ENCODE measurements around the gene CD36.

CD36 gene
- 0 to 1.2 (median 0.06) reads per million in 4 donors for total RNA-seq

DNA sequence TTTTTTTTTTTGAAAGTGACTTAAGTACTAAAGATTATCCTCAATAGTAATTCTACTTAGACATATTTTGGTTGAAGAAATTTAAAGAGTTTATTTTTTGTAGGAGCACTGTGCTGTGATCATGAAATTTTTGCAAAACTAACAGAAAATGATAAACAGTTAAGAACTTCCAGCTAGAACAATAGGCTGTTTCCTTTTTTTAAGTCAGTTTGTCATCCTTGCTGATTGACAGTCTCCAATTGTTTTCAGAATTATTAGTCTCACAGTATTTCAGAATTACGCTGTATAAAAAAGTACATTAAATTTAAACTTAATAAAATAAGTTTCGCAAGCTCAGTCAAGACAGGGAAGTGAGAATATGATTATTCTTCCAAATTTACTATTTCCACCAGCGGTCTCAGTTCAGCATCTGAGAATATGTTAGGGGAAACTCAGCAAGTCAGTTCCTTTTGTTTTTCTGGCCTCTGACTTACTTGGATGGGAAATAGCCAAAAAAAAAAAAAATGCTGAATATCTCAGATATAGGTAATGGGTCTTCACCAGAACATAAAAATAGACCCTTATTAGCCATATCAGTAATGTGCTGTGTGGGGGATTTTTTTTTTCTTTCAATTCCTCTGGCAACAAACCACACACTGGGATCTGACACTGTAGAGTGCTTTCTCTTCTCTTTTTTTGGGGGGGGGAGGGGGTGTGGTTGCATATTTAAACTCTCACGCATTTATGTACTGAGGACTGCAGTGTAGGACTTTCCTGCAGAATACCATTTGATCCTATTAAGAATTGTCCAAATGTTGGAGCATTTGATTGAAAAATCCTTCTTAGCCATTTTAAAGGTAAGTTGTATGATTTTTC is at the start of gene CD36:
CD36 (plus strand) TSS at position 732 of the 855 bp plus-strand sequence. CDS start 8,099 bp downstream, outside the sequence.
- DNase-seq, result no peak

DNA sequence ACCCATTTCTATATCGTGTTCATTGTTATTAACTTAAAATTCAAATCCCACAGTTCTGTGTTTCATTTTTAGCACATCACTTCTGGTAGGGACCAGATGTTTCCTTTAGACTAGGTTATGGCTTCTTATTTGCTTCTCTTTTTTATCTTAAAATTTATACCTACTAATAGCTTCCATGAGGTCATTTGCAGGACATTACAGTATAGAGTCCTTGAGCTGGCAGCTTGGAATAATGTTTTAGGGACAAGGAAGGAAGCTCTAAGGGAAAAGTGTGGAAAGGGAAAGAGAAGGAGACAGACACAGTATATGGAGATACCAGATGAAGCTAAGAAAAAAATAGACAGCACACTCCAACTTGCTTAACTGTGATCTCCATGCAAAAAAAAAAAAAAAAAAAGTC is 48.8 kb upstream of the CD36 start:
- DNase-seq, result no peak

DNA sequence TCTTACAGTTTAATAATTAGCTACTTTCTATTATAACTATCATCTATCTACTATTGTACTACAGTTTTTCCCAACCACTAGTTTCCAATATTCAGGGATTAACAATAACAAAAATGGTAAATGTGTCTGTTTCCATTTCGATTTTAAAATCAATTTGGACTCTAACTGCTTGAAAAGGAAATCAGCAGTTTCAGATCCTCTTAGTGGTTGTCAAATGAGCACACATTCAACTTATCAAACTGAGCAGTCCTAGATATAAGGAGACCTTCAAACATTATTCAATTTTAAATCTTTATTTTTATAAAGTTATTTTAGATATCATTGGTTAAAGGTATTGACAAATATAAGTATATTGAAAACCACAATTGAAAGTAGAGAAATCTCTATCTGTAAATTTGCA is 46.8 kb upstream of the CD36 start:
- DNase-seq, result no peak

DNA sequence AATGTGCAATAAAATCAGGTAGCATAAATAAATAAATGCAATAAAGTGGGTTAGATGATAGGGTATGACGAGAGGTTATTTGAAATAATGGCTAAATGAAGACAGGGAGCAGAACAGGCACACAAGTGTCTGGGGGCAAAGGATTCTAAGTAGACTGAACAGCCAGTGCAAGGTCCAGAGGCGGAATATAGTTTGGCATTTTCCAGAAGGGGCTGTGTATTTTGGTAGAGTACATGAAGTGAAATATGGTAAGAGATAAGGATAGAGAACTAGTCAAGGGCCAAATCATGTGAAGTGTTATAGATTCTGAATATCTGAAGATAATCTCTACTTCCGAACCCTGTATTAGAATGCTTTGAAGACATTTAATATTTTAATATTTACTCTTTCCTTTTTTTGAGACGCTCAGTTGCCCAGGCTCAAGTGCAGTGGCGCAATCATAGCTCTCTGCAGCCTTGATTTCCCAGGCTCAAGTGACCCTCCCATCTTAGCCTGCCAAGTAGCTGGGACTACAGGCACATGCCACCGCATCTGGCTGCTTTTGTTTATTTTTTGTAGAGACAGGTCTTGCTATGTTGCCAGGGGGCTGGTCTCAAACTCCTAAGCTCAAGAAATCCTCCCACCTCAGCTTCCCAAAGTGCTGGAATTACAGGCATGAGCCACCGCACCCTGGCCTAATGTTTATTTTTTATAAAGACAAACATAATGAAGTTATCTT is 44.4 kb upstream of the CD36 start:
- DNase-seq, result no peak

DNA sequence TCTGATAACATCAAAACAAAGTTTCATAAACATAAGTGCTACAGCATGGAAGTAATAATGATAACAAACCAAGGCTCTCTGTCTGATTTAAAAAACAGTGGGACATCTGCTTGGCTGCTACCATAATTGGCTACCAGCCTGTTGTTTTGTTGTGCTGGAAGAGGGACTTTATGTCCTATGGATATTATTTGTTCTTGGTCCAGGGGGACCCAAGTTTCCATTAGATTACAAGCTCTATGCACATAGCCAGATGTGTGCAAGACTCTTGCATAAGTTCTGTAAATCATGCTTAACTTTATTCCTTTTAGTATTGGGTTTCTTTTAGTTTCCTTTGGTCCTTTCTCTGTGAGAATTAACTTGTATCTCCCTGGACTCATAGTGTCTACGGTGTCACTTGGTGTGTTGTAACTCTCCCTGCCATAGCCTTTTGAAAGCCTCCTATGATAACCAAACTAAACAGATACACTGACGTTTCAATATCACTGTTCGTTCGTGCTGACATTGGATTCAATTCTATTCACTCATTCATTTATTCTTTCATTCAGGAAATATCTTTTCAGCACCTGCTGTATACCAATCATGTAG is 41.4 kb upstream of the CD36 start:
- DNase-seq, result no peak

DNA sequence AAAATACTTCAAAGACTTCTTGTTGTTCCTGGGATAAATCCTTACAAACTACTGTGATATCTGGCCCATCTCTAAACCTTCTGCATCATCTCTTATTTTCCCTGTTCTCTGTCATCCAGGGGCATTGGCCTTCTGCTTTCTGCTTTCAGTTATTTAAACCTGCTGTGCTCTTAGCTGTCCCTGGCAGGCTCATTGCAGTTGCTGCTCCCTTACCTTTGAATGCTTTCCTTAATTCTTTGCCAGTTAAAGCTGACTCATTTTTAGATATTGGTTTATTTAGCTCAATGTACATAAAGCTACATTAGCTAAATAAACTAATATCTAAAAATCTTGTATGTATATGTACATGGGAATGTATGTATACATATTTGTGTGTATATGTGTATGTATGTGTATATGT is 40.6 kb upstream of the CD36 start:
- no peak for DNase-seq

DNA sequence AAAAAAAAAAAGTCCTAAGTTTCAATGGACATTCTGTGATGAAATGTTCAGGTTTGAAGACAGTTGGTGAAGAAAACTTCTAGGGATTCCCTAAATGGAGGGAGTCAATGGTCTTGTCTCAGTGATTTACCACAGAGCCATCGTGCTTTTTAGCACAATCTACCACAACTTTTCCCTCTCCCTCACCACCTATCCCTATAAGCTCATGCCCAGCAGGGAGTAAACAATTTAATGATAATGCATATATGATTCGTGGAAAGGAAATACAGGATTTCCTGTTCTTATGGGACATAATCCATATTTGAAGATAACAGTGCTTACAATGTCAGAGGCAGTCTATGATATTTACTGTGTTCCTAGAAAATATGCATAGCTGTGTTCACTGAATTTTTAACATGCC is 38.4 kb upstream of the CD36 start:
- DNase-seq, result no peak

DNA sequence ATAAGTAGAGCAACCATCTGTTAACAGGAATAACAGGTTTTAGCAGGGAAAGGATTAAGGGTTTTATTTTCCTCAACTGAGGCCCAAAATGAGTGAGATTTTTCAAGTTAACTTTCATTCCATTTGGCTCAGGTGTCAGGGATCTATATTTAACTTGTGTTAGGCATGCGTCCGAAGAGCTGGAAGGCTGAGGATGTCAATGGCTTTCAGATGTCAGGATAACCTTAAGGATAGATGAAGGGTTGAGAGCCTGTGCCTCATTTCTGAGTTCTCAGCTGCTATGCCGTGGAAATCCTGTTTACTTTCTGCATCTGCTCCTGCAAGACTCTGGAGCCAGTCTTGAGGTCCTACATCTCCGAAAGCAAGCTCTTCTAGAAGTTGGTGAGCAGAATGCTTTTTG is 36.4 kb upstream of the CD36 start:
- no peak for DNase-seq

DNA sequence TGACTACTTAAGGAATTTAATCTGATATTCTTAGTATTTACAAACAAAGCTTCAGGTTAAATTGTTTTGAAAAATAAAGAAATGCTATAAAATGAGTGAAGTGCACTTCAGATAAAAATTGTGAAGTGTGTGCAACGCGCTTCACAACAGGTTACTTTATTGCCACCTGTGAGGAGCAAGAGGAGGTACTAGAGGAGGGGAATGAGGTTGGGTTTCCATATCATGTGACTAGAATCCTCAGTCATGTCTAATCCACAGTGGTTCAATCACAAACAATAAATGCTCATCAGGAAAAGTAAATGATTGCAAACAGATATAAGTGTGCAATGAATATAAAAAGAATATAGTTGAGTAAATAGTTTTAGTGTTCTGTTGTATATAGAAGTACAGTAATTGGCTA is 34.5 kb upstream of the CD36 start:
- no peak for DNase-seq

DNA sequence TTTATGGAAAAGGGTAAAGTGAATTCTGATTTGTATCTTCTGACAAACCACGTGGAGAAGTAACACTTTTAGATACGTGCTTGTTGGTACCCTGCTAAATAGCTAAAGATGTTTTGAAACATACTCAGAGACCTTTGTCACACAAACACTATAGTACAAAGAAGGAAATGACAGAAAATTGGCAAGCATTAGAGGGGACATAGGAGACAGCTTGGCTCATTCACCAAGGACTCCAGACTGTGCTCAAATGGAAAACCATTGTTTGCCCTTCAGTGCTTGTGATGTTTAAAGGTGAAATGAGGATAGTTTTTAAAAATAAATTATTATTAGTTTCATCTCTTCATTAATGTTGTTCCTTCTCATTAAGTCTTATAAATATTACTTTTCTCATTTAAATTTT is 34.0 kb upstream of the CD36 start:
- DNase-seq, result no peak

DNA sequence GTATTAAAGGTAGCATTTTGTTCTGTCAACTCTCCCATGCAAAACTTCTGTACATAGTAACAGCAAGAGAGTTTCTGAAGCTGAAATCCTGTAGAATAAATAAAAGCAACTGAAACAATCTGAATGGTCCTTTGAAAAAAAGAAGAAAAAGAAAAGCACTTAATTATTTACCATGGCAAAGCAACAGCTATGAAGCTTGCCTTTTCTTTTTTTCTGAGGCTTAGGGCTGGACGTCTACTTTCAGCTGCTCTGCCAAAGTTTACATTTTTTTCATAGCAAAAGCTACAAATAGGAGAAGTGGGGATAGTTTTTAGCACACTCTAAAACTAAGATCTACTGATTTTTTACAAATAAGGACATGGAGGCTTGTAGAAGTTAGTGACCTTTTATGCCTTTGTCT is 31.3 kb upstream of the CD36 start:
- no peak for DNase-seq

DNA sequence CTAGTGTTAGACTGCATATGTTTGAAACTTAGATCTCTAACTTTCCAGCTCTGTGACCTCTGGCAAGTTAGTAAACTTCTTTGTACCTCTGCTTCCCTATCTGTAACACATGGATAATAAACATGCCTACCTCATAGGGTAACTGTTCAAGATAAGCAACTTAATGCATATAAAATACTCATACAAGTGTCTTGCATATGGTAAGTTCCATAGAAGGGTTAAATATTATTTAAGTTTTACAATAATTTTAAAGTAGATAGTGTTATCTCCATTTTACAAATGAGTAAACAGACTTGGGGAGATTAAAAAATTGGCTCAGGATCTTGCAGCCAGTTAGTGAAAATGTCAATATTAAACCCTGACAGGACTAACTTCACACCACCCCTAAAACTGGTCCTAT is 30.1 kb upstream of the CD36 start:
- DNase-seq, result no peak

DNA sequence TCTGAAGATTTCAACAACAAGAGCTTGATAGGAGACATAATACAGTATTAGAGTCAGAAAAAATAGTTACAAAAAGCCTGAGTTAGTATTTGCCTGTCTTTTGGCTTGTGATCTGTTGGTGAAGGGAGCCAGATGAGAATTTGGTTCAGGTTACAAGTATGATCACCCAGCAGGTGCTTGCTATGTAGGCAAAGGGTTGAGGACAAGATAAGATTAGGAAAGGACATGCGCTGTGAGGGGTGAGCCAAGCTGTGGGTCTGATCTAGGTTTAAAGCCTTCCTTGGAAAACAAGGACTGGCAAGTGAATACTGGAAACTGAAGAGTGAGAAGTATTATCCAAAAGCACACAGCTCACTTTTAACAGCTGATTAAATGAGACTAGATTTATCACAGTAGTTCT is 28.7 kb upstream of the CD36 start:
- DNase-seq, result no peak

DNA sequence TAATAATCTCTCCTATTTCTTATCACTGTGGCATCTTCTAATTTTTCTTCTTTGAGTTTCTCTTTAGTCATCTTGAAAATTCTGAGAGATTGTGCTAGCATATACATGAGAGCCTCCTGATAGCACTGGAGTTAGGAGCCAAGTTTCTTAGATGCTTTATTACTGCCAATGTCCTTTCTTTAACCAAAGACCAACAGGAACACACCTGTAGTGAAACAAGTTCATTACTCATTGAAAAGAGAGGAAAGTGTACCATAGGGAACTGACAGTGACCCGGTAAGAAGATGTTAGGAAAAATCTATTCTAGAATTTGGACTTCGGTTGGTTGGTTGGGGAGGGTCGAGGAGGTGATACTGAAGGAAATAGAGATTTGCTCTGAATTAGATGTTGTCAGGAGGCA is 27.1 kb upstream of the CD36 start:
- no peak for DNase-seq

DNA sequence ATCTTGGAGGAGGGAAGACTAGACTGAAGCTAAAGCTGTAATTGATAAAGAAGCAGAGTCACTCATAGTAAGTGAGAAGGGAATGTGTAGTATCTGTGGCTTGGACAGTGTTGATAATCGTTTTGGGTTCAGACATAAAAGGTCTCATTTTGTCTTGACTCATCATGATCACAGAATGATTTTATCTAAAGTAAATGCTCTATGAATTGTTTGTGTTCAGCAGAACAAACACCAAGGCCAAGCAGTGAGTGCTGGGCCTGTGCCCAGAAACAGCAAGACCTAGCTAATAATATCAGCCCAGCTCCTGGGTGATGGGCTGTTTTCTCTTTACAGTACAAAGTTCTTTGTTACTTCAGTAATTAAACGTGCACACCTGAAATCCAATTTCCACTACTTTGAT is 26.7 kb upstream of the CD36 start:
- no peak for DNase-seq

DNA sequence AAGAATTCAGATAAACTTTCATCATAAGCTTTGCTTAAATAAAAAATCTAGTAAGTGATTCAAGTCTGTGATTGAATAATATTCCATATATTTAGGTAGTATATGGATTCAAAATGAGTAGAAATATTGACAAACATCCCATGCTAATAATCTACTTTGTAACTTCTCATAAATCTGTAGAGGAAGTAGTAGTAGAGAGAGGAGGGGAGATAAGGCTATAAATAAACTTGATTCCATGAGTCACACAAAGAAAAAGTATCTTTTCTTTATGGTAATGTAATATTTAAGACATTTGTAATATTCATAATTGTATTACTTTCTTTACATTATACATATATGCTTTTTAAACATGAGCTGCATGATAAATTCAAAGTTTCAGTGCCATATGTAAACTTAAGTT is 25.6 kb upstream of the CD36 start:
- no peak for DNase-seq

DNA sequence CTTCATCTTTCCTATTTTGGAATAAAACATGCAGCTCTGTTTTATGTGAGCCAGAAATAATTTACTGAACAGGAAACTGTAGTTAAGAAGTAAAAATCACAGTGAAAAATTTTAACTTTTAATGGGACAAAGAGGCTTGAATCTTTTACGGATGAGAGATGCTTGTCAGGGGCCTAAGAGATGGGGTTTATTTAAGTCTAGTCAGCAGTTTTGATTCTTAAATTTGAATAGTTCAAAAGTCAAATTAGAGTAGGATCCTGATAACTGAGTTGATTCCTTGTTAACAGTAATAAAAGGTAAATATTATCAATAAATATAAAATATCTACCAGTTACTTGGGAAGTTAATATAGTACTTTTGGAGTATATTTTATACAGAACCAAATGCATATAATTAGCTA is 24.9 kb upstream of the CD36 start:
- no peak for DNase-seq

DNA sequence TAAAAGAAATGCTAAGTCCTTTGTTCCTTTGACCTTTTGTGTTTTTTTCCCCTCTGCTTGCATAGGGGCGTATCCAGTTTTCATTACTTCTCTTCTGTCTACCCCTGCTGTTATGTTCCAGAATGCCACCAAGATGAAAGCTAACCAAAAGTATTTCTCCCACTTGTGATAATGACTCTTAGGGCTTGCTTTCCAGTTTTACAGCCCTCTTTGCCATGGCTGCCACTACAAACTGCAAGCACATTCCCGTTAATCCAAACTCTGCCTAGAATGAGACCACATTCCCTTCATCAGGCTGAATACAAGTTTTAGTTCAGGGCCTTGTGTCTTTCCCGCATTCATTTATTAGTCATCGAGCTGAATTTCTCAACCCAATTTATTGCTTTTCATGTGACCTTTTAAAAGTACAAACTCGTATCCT is 23.6 kb upstream of the CD36 start:
- no peak for DNase-seq

DNA sequence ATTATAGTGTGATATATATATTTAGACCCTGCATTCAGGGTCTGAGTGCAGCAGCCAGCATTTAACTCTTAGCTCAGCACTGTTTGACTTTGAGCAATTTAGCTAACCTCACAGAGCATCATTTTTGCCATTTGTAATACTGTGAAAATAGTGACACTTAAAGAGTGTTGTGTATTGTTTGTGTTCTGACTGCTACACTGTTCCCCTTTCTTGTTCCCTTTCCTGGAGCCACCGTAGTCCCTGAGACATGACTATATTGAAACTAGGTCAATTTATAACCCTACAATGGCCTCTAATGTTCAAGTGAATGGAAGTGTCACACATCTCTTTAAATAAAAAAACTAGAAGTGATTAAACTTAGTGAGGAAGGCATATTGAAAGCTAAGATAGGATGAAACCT is 20.3 kb upstream of the CD36 start:
- no peak for DNase-seq

DNA sequence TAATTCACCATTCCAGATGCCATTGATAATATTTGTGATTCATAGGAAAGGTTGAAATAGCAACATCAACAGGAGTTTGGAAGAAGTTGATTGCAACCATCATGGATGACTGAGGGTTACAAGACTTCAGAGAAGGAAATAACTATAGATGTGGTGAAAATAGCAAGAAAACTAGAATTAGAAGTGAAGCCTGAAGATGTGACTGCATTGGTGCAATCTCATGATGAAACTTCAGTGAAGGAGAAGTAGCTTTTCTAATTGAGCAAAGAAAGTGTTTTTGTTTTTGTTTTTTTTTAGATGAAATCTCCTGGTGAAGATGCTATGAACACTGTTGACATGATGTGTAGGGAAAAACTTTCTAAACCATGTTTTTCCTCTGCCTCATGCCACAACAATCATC is 18.7 kb upstream of the CD36 start:
- no peak for DNase-seq

DNA sequence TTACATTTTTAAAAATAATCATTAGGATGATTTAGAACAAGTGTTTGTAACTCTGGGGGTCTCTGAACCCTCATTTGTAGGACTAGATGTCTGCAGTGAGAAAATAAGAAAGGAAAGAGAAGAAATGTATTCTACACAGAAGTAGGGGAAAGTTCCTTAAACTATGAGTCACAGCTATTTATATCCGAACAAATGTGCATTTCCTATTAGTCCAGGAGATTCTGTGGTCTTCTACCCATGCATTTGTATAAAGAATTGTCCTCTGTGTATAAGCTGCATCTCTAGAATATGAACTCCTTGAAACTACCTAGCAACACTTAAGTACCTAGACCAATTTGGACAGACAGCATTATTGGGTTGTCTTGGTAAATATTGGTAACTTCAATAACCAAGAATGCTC is 15.9 kb upstream of the CD36 start:
- DNase-seq, result no peak

DNA sequence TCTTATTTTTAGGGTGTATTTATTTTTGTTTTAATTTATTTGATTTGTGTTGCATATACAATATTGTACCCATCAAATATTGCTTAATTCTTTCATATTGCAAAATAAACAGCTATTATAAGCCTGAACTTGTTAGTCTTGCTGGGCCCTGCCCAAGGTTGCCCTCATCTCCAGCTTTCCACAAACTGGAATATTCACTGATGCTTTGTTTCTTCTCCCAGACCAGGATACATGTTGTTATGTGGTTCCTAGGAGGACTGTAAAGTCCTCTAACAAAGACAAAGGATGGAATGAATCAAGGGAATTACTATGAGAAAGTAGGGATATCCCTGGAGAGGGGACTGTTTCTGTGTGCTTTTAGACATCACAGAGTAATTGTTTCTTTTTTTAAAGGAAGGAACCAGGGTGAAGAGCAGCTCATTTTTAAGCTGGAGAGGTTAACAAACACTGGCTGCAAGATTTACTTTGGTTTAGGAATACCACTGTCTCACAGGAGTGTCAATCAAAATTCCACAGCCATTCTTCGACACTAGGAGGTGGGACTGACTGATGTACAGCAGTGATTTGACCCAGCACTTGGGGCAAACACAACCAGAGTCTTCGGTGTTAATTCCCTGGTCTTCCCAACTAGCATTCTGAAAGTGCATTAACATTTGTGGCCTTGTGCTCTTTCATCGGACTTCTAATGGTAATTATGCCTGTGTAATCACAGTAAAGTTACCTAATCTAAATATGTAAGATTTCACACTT is 14.8 kb upstream of the CD36 start:
- no peak for DNase-seq

DNA sequence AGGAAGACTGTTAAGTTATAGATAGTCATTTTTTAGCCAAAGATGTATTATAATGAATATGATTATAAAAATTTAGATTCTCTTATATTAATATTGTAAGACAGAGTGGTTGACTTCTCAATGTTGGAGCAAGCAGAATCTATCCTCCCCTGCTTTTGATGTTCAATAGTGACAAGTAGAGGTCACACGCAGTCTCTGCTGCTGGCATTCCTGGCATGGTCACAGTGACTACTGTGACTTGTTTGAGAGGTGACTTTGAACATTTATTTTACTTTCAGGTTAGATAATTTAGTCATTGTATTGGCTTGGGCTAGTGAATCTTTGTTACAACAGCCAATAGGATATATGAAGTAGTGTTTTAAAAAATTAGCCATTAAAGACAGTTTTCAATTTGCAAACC is 13.7 kb upstream of the CD36 start:
- no peak for DNase-seq
